ENCODE data around the gene SNX10.

- TF ChIP-seq POLR2A (IDR thresholded peaks at IDR 0.05) (no peak), CTCF (IDR thresholded peaks at IDR 0.05) (no peak)
Measured at GRCh38 chr7:26332698-26333097, 41.0 kb downstream of the SNX10 start.
